Activated naive CD4-positive, alpha-beta T cell treated with anti-CD3 and anti-CD28 coated beads for 36 hours (primary cell): ENCODE results near the gene C4orf17. TPM values are rescaled to one million over a fixed set of nuclear protein-coding genes. Genes with fewer than 3 reads are reported as not detected.

Experiments used
- CTCF ChIA-PET: fragments of 350-600 bp; sonication (Branson Sonifier 250); formaldehyde crosslinking; loops from one replicate; lab custom pipeline; 2021; ENCODE audit warnings: antibody characterized with exemption; lab: Charles Lee
- DNase-seq: peaks from one replicate; pipeline ENCODE4 v3.0.0-alpha.2; 2020
- H3K27ac Mint-ChIP-seq: one replicate; pipeline ENCODE4 v1.8.0; 2021; ENCODE audit warnings: mild to moderate bottlenecking, mixed read lengths
- H3K27me3 Mint-ChIP-seq: one replicate; pipeline ENCODE4 v1.8.0; 2021; ENCODE audit warnings: low read depth, mixed read lengths
- H3K36me3 Mint-ChIP-seq: one replicate; pipeline ENCODE4 v1.8.0; 2021; ENCODE audit warnings: low read depth, mixed read lengths
- H3K4me1 Mint-ChIP-seq: one replicate; pipeline ENCODE4 v1.8.0; 2021; ENCODE audit warnings: low read depth, mixed read lengths
- H3K4me3 Mint-ChIP-seq: one replicate; pipeline ENCODE4 v1.8.0; 2021; ENCODE audit warnings: mild to moderate bottlenecking, moderate library complexity, mixed read lengths
- H3K9me3 Mint-ChIP-seq: one replicate; pipeline ENCODE4 v1.8.0; 2021; ENCODE audit warnings: mixed read lengths
- intact Hi-C: fragments of 100-400 bp; cut with micrococcal nuclease; formaldehyde crosslinking; loops from one replicate; pipeline ENCODE4 v1.15.1; 2023
- total RNA-seq, 2 experiments: library from RNA; stranded (reverse); gene quantifications; one replicate each; pipeline ENCODE4 v1.2.3, GENCODE V29; 2021

Gene C4orf17
- total RNA-seq, 2 experiments from 2014 or later = not detected

- intact Hi-C loops = no loop called here
- Mint-ChIP-seq H3K4me1 (no peaks in the 10 kb centered on the region), H3K36me3 (no peaks in the 10 kb centered on the region), H3K27me3 (peaks cover 6% of the 10 kb centered on the region), H3K27ac (no peak overlapping the region), H3K4me3 (no peak overlapping the region), H3K9me3 (no peaks in the 10 kb centered on the region)
- CTCF ChIA-PET = interaction anchor here (0.6 kb wide), 1 partner anchor 351 kb away, joined by 4 read pairs; no protein-coding TSS in a partner anchor
- DNase-seq = no peak
Measured at GRCh38 chr4:99586797-99587196, 76.0 kb downstream of the C4orf17 start.

GRCh38 chr4:99587309-99587708, 76.5 kb downstream of the C4orf17 start:
- intact Hi-C loops = no loop called here
- Mint-ChIP-seq H3K4me1 (no peaks in the 10 kb centered on the region), H3K9me3 (no peaks in the 10 kb centered on the region), H3K27ac (no peak overlapping the region), H3K4me3 (no peak overlapping the region), H3K27me3 (peaks cover 3% of the 10 kb centered on the region), H3K36me3 (no peaks in the 10 kb centered on the region)
- DNase-seq = no peak
- CTCF ChIA-PET = interaction anchor here (0.6 kb wide), 1 partner anchor 351 kb away, joined by 4 read pairs; no protein-coding TSS in a partner anchor

- no peaks in the 10 kb centered on the region for H3K36me3 Mint-ChIP-seq
- H3K9me3 Mint-ChIP-seq = no peaks in the 10 kb centered on the region
- H3K27ac Mint-ChIP-seq = no peak overlapping the region
- peaks cover 3% of the 10 kb centered on the region for H3K27me3 Mint-ChIP-seq
- no peak overlapping the region for H3K4me3 Mint-ChIP-seq
- no peaks in the 10 kb centered on the region for H3K4me1 Mint-ChIP-seq
- DNase-seq = no peak
- CTCF ChIA-PET = no interaction called here
- intact Hi-C loops = no loop called here
Measured at GRCh38 chr4:99587803-99588202, 77.0 kb downstream of the C4orf17 start.

GRCh38 chr4:99591757-99592156, 80.9 kb downstream of the C4orf17 start:
- CTCF ChIA-PET = no interaction called here
- Mint-ChIP-seq H3K9me3 (no peaks in the 10 kb centered on the region), H3K27me3 (no peaks in the 10 kb centered on the region), H3K27ac (no peak overlapping the region), H3K4me1 (no peaks in the 10 kb centered on the region), H3K36me3 (no peaks in the 10 kb centered on the region), H3K4me3 (no peak overlapping the region)
- no peak for DNase-seq
- intact Hi-C loops = no loop called here

Other genes starting within 250 kb of the C4orf17 start
- not detected for gene ADH1A, start 220.0 kb upstream of the C4orf17 start, total RNA-seq
- not detected for gene ADH1B, start 189.6 kb upstream of the C4orf17 start, total RNA-seq
- not detected for gene ADH1C, start 158.3 kb upstream of the C4orf17 start, total RNA-seq
- not detected for gene ADH7, start 75.7 kb upstream of the C4orf17 start, total RNA-seq
- 1 to 10 TPM; 8.8 to 9.2 TPM for gene TRMT10A, start 53.0 kb downstream of the C4orf17 start, total RNA-seq
- under 1 TPM in 1 of 2 experiments, not detected in 1; 0.47 TPM for gene MTTP, start 63.8 kb downstream of the C4orf17 start, total RNA-seq
- not detected for gene C4orf54, start 146.8 kb downstream of the C4orf17 start, total RNA-seq